ENCODE results near the gene SLC6A4. TPM values are rescaled to one million over a fixed set of nuclear protein-coding genes. Genes with fewer than 3 reads are reported as not detected.

Gene SLC6A4
- total RNA-seq, 5 donors from 2014 or later (not counting 1 experiment from before 2014, with no cell fraction given), result 0.18 to 0.32 TPM; not detected in 3

DNA sequence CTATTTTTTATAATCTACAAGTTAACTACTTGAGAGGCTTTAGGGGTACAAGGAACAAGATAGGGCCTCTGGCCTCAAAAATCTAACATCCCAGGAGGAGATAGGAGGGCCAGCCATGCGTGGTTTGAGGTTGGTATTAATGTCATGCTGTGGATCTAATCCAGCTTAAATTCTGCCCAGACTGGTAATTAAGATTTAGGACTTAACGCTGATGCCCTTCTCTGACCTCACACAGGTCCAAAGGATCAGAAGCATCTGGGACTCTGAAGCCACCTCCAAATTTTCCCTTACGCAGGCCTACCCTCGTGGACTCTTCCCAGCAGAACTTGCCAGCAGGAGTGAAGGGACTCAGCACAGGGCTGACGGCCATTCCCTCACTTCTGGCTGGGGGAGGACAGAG, 15.1 kb downstream of the SLC6A4 start:
- Histone ChIP-seq H3K36me3 (ENCODE audit: control insufficient read depth in 2 of 2, extremely low read depth in 1 of 2, insufficient read depth in 1 of 2, low read length in 1 of 2) (no peaks in the 10 kb centered on the region), H3K4me1 (ENCODE audit: control insufficient read depth in 1 of 2, extremely low read depth in 1 of 2, insufficient read depth in 2 of 2, low read length in 2 of 2) (no peaks in the 10 kb centered on the region), H3K27ac (ENCODE audit: low read length) (no peak overlapping the region), H3K27me3 (replicated peaks in 1 of 2; ENCODE audit: control insufficient read depth in 2 of 2, extremely low read depth in 1 of 2, insufficient read depth in 2 of 2, low read length in 1 of 2) (peaks cover 0 to 7% of the 10 kb centered on the region in 2 experiments), H3K9me3 (no peaks in the 10 kb centered on the region), H3K4me3 (ENCODE audit: control insufficient read depth in 1 of 2, extremely low read depth in 1 of 2, low read length in 1 of 2) (no peak overlapping the region)
- DNase-seq (no peak), ATAC-seq (replicated peaks in 1 of 4) (no peak)
- H3K27me3 Mint-ChIP-seq, result peaks cover 4 to 5% of the 10 kb centered on the region in 2 donors
- H3K27ac Mint-ChIP-seq, result no peak overlapping the region
- 90% methylated on average over 2 of the region's 5 CpGs for WGBS (ENCODE audit: insufficient coverage)
- no peaks in the 10 kb centered on the region for H3K9me3 Mint-ChIP-seq
- CTCF ChIA-PET, result no interaction called here
- H3K36me3 Mint-ChIP-seq, result no peaks in the 10 kb centered on the region
- H3K4me3 Mint-ChIP-seq, result no peak overlapping the region
- POLR2A ChIA-PET, result no interaction called here
- H3K4me1 Mint-ChIP-seq, result no peaks in the 10 kb centered on the region

DNA sequence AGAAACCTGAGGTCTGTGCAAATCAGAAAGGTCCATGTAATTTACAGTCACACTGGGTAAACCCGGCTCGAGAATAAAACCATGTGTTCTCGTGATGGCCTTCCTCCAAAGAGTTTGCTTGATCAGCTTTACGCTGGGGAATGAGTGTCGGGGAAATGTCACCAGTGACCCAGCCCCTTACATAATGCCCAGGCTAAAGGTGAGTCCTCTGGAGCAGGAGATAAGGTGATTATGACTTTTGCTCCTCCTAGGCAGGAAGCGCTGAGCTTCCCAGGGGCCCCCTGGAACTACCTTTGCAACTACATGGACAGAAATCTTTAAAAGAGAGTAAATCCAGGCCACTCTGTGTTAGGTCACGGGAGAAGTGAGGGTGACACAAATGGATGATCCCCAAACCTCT, 15.7 kb downstream of the SLC6A4 start:
- no peak overlapping the region for H3K4me3 Mint-ChIP-seq
- 74% methylated on average over 4 of the region's 7 CpGs for WGBS (ENCODE audit: insufficient coverage)
- ChIA-PET CTCF (no interaction called here), POLR2A (no interaction called here)
- H3K27ac ChIP-seq (ENCODE audit: low read length), result no peak overlapping the region
- DNase-seq (no peak), ATAC-seq (replicated peaks in 1 of 4) (no peak)
- H3K4me1 Mint-ChIP-seq, result no peaks in the 10 kb centered on the region
- H3K4me3 ChIP-seq (ENCODE audit: control insufficient read depth in 1 of 2, extremely low read depth in 1 of 2, low read length in 1 of 2), result no peak overlapping the region
- no peaks in the 10 kb centered on the region for H3K36me3 Mint-ChIP-seq
- H3K27ac Mint-ChIP-seq, result no peak overlapping the region
- H3K9me3 Mint-ChIP-seq, result no peaks in the 10 kb centered on the region
- no peaks in the 10 kb centered on the region for H3K4me1 ChIP-seq (ENCODE audit: control insufficient read depth in 1 of 2, extremely low read depth in 1 of 2, insufficient read depth in 2 of 2, low read length in 2 of 2)
- H3K36me3 ChIP-seq (ENCODE audit: control insufficient read depth in 2 of 2, extremely low read depth in 1 of 2, insufficient read depth in 1 of 2, low read length in 1 of 2), result no peaks in the 10 kb centered on the region
- peaks cover 4 to 5% of the 10 kb centered on the region in 2 donors for H3K27me3 Mint-ChIP-seq
- no peaks in the 10 kb centered on the region for H3K9me3 ChIP-seq
- H3K27me3 ChIP-seq (replicated peaks in 1 of 2; ENCODE audit: control insufficient read depth in 2 of 2, extremely low read depth in 1 of 2, insufficient read depth in 2 of 2, low read length in 1 of 2), result peaks cover 0 to 7% of the 10 kb centered on the region in 2 experiments

DNA sequence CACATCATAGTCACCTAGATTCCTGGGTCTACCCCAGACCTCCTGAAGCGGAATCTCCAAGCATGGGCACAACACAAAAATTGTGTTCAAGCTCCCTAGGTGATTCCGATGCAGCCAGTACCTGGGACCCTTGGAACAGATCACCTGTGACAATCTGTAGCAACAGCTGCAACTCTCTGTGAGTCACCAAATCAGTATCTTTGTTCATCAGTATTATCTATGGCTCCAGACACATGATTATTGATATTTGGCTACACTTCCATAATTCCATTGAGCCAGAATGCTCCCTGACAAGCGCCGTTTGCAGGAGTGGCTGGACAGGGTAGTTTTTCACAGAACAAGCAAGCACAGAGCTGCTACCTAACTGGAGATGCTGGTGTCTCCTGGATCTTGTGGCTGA, 16.2 kb downstream of the SLC6A4 start:
- Mint-ChIP-seq H3K4me3 (no peak overlapping the region), H3K36me3 (no peaks in the 10 kb centered on the region), H3K4me1 (no peaks in the 10 kb centered on the region), H3K27ac (no peak overlapping the region), H3K9me3 (no peaks in the 10 kb centered on the region), H3K27me3 (peaks cover 4 to 5% of the 10 kb centered on the region in 2 donors)
- H3K27ac ChIP-seq (ENCODE audit: low read length), result no peak overlapping the region
- ATAC-seq (replicated peaks in 1 of 4) (no peak), DNase-seq (no peak)
- no peaks in the 10 kb centered on the region for H3K36me3 ChIP-seq (ENCODE audit: control insufficient read depth in 2 of 2, extremely low read depth in 1 of 2, insufficient read depth in 1 of 2, low read length in 1 of 2)
- ChIA-PET CTCF (no interaction called here), POLR2A (no interaction called here)
- no peaks in the 10 kb centered on the region for H3K4me1 ChIP-seq (ENCODE audit: control insufficient read depth in 1 of 2, extremely low read depth in 1 of 2, insufficient read depth in 2 of 2, low read length in 2 of 2)
- H3K27me3 ChIP-seq (replicated peaks in 1 of 2; ENCODE audit: control insufficient read depth in 2 of 2, extremely low read depth in 1 of 2, insufficient read depth in 2 of 2, low read length in 1 of 2), result peaks cover 0 to 7% of the 10 kb centered on the region in 2 experiments
- H3K4me3 ChIP-seq (ENCODE audit: control insufficient read depth in 1 of 2, extremely low read depth in 1 of 2, low read length in 1 of 2), result no peak overlapping the region
- no peaks in the 10 kb centered on the region for H3K9me3 ChIP-seq
- WGBS (ENCODE audit: insufficient coverage), result 88% methylated on average over 3 of the region's 4 CpGs

DNA sequence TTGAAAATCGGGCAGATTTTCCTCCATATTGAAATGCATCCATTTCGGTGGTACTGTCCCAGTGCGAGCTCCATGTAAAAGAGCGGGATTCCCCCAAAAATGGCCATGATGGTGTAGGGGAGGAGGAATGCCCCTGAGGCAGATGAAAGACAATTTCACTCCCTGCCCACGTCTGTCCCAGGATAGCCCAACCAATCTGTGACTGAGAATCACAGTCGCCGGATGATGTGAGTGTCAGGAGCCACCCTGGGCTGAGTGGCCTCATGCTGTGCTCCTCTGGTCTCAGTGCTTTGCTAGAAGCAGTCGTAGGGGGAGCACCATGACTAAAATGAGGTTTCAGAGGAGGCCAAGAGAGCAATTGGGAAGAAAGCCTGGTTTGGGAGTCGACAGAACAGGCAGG, 16.7 kb downstream of the SLC6A4 start:
- ChIA-PET POLR2A (interaction anchor here in 1 of 2 donors (0.6 kb wide), 1 partner anchor 920 kb away, joined by 3 read pairs; no protein-coding TSS in a partner anchor), CTCF (no interaction called here)
- Histone ChIP-seq H3K36me3 (ENCODE audit: control insufficient read depth in 2 of 2, extremely low read depth in 1 of 2, insufficient read depth in 1 of 2, low read length in 1 of 2) (no peaks in the 10 kb centered on the region), H3K27ac (ENCODE audit: low read length) (no peak overlapping the region), H3K27me3 (replicated peaks in 1 of 2; ENCODE audit: control insufficient read depth in 2 of 2, extremely low read depth in 1 of 2, insufficient read depth in 2 of 2, low read length in 1 of 2) (peaks cover 0 to 7% of the 10 kb centered on the region in 2 experiments), H3K4me1 (ENCODE audit: control insufficient read depth in 1 of 2, extremely low read depth in 1 of 2, insufficient read depth in 2 of 2, low read length in 2 of 2) (no peaks in the 10 kb centered on the region), H3K4me3 (ENCODE audit: control insufficient read depth in 1 of 2, extremely low read depth in 1 of 2, low read length in 1 of 2) (no peak overlapping the region), H3K9me3 (no peaks in the 10 kb centered on the region)
- Mint-ChIP-seq H3K9me3 (no peaks in the 10 kb centered on the region), H3K27me3 (peaks cover 4 to 5% of the 10 kb centered on the region in 2 donors), H3K27ac (no peak overlapping the region), H3K4me3 (no peak overlapping the region), H3K36me3 (no peaks in the 10 kb centered on the region), H3K4me1 (no peaks in the 10 kb centered on the region)
- 78% methylated on average over 4 of the region's 9 CpGs for WGBS (ENCODE audit: insufficient coverage)
- ATAC-seq (replicated peaks in 1 of 4), result no peak
- DNase-seq, result no peak

DNA sequence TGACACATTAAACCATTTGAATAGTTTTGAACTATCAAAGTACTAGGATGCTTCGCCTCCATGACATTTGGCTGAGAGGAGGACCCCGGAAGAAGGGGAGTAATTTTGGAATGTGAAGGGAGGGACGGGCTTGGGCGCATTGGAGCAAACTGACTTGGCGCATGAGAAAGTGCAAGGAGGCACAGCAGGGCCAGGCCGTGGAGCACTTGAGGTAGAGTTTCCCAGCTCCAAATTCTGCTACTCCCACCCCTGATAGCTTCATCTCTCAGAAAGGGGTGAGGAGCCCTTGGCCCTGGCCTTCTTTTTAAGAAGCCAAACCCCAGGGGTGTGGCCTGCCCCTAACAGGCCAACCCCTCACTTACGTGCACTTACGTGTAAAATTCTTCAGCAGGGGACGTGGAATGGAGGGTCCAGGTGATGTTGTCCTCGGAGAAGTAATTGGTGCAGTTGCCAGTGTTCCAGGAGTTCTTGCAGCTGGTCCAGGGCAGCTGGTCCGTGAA, 17.7 kb downstream of the SLC6A4 start:
- Mint-ChIP-seq H3K27ac (no peak overlapping the region), H3K36me3 (no peaks in the 10 kb centered on the region), H3K9me3 (no peaks in the 10 kb centered on the region), H3K27me3 (peaks cover 4 to 5% of the 10 kb centered on the region in 2 donors), H3K4me3 (no peak overlapping the region), H3K4me1 (no peaks in the 10 kb centered on the region)
- WGBS (ENCODE audit: insufficient coverage), result 90% methylated on average over 6 of the region's 11 CpGs
- Histone ChIP-seq H3K4me1 (ENCODE audit: control insufficient read depth in 1 of 2, extremely low read depth in 1 of 2, insufficient read depth in 2 of 2, low read length in 2 of 2) (no peaks in the 10 kb centered on the region), H3K27me3 (replicated peaks in 1 of 2; ENCODE audit: control insufficient read depth in 2 of 2, extremely low read depth in 1 of 2, insufficient read depth in 2 of 2, low read length in 1 of 2) (peaks cover 0 to 8% of the 10 kb centered on the region in 2 experiments), H3K9me3 (no peaks in the 10 kb centered on the region), H3K27ac (ENCODE audit: low read length) (no peak overlapping the region), H3K36me3 (ENCODE audit: control insufficient read depth in 2 of 2, extremely low read depth in 1 of 2, insufficient read depth in 1 of 2, low read length in 1 of 2) (no peaks in the 10 kb centered on the region), H3K4me3 (ENCODE audit: control insufficient read depth in 1 of 2, extremely low read depth in 1 of 2, low read length in 1 of 2) (no peak overlapping the region)
- DNase-seq (no peak), ATAC-seq (replicated peaks in 1 of 4) (no peak)
- CTCF ChIA-PET, result no interaction called here
- POLR2A ChIA-PET, result no interaction called here

DNA sequence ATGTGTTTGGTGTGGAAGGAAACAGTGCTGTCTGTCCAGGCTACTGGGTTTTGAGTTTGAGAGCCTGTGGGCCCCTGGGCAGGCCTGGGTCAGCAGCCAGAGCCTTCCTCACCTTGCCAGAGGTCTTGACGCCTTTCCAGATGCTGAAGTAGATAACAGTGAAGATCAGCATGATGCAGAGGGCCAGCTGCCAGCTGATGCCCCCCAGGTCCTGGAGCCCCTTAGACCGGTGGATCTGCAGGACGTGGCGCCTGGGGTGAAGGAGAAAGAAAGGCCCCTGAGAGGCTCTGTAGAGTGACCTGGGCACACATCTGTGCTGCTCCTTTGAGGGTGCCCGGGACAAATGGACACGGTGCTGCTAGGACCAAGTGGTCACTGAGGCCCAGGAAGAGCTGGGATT, 18.4 kb downstream of the SLC6A4 start:
- H3K4me3 Mint-ChIP-seq, result no peak overlapping the region
- H3K27ac Mint-ChIP-seq, result no peak overlapping the region
- H3K27me3 ChIP-seq (replicated peaks in 1 of 2; ENCODE audit: control insufficient read depth in 2 of 2, extremely low read depth in 1 of 2, insufficient read depth in 2 of 2, low read length in 1 of 2), result peaks cover 0 to 6% of the 10 kb centered on the region in 2 experiments
- no peaks in the 10 kb centered on the region for H3K4me1 Mint-ChIP-seq
- no peaks in the 10 kb centered on the region for H3K4me1 ChIP-seq (ENCODE audit: control insufficient read depth in 1 of 2, extremely low read depth in 1 of 2, insufficient read depth in 2 of 2, low read length in 2 of 2)
- no peaks in the 10 kb centered on the region for H3K9me3 ChIP-seq
- CTCF ChIA-PET, result no interaction called here
- no peak for ATAC-seq (replicated peaks in 1 of 4)
- no peak for DNase-seq
- no peak overlapping the region for H3K4me3 ChIP-seq (ENCODE audit: control insufficient read depth in 1 of 2, extremely low read depth in 1 of 2, low read length in 1 of 2)
- H3K36me3 Mint-ChIP-seq, result no peaks in the 10 kb centered on the region
- no peaks in the 10 kb centered on the region for H3K9me3 Mint-ChIP-seq
- peaks cover 4 to 5% of the 10 kb centered on the region in 2 donors for H3K27me3 Mint-ChIP-seq
- WGBS (ENCODE audit: insufficient coverage), result 93% methylated on average over 6 of the region's 6 CpGs
- H3K36me3 ChIP-seq (ENCODE audit: control insufficient read depth in 2 of 2, extremely low read depth in 1 of 2, insufficient read depth in 1 of 2, low read length in 1 of 2), result no peaks in the 10 kb centered on the region
- H3K27ac ChIP-seq (ENCODE audit: low read length), result no peak overlapping the region
- POLR2A ChIA-PET, result no interaction called here

DNA sequence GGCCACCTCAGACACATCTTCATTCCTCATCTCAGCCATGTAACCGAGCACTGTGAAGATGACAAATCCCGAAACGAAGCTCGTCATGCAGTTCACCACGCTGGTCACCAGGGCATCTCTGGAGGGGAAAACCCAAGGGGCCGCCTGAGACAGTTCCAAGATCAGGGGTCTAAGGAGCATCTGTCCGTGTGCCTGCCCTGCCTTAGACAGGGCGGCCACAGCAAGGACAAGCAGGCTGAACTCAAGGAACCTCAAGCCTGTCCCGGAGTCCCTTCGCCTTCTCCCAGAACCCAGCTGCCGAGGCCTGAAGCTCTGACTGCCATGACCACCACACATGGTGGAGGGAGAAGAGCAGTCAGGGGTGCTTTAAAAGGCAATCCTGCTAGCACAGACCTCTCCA, 22.7 kb downstream of the SLC6A4 start:
- 68% methylated on average over 8 of the region's 11 CpGs for WGBS (ENCODE audit: insufficient coverage)
- no peak overlapping the region for H3K27ac ChIP-seq (ENCODE audit: low read length)
- Mint-ChIP-seq H3K4me3 (no peak overlapping the region), H3K9me3 (no peaks in the 10 kb centered on the region), H3K27me3 (peaks cover 6 to 14% of the 10 kb centered on the region in 2 donors), H3K4me1 (no peaks in the 10 kb centered on the region), H3K27ac (no peak overlapping the region), H3K36me3 (no peaks in the 10 kb centered on the region)
- H3K36me3 ChIP-seq (ENCODE audit: control insufficient read depth in 2 of 2, extremely low read depth in 1 of 2, insufficient read depth in 1 of 2, low read length in 1 of 2), result no peaks in the 10 kb centered on the region
- H3K9me3 ChIP-seq, result no peaks in the 10 kb centered on the region
- ChIA-PET CTCF (no interaction called here), POLR2A (no interaction called here)
- no peaks in the 10 kb centered on the region for H3K4me1 ChIP-seq (ENCODE audit: control insufficient read depth in 1 of 2, extremely low read depth in 1 of 2, insufficient read depth in 2 of 2, low read length in 2 of 2)
- no peak for ATAC-seq (replicated peaks in 1 of 4)
- peaks cover 0 to 18% of the 10 kb centered on the region in 2 experiments for H3K27me3 ChIP-seq (replicated peaks in 1 of 2; ENCODE audit: control insufficient read depth in 2 of 2, extremely low read depth in 1 of 2, insufficient read depth in 2 of 2, low read length in 1 of 2)
- DNase-seq, result no peak
- no peak overlapping the region for H3K4me3 ChIP-seq (ENCODE audit: control insufficient read depth in 1 of 2, extremely low read depth in 1 of 2, low read length in 1 of 2)

Data from T-cell (primary cell).